NCI-H510A (cell line): ENCODE results near the gene MVD.

Experiments used
- DNase-seq: peaks from one replicate; lab custom pipeline; 2025; lab: John Stamatoyannopoulos, UW

The MVD gene

DNA sequence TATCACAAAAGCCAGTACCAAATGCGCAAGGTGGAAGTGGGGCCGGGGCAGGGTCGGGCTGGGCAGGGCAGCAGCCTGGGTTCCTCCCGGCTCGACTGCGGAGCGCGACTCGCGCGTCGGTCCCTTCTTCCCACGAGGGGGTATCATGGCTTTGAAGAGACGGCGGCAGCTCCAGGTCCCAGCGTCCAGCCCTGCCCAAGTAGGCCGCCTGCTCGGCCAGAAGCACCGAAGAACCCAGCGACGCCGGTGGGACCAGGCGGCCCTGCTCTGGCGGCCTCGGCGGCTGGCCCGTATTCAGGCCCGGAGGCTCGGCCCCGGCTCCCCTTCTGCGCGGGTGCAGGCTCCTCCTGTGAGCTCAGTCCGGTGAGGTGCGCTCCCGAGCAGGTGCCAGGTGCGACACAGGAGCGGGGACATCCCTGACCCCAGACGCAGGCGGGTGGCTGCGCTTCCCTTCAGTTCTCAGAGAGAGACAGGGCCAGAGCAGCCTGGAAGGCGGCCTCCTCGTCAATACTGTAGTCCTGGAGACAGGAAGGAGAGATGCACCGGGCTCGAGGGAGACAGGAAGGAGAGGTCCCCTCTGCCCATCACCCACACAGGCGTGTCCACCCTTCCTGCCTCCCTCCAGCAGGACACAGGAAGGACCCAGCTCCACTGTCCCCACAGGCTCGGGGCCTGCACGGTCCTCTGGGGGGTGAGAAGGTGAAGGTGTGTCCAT, 34.4 kb upstream of the MVD start:
- DNase-seq: no peak

DNA sequence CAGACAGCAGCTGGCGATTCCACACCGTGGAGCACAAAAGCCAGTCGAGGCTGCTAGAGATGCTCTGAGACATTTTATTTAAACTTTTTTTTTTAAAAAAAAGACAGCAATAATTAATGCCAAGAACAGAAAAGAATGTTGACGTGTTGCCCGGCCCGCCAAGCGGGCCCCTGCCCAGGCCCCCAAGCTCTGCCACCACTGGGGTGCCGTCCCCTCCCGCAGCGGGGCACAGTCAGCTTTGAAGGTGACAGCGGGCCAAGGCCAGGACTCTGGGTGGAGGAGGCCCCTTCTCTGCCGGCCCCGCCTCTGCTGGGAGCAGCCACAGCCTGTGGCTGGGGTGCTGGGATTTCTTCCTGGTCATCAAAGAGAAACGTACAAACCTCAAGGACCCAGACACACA, 33.5 kb upstream of the MVD start:
- no peak for DNase-seq

DNA sequence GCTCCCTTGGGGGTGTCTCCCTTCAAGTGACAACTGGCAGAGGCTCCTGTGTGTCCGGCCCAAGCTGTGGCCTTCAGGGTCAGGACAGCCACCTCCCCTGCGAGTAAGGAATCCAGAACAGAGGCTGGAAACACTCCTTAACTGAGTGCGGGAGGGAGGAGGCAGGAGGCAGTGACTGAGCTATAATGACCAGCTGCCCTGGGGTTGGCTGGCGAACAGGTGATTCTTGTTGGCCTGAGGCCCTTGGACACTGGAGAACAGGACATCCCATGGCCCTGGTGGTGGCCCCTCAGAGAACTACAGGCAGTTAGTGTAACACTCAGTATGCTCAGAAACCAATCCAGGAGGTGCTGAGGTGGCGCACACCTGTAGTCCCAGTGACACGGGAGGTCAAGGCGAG, 32.9 kb upstream of the MVD start:
- DNase-seq: no peak

DNA sequence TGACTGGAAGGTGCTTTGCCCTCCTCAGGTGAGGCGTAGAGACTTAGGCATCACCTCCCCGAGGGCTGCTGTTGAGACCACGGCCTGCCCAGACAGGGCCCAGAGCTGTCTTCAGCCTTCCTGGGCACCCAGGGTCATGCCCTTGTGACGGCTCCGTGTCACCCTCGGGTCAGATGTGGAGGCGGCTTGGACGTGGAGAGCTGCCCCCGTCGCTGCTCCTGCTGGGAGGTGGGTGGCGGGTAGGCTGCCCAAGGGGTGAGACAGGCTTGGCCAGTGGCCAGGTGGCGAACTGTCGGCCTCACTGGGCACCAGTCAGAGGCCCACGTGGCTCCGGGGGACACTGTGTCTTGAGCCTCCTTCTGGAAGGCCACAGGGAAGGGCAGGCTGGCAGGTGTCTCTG, 32.3 kb upstream of the MVD start:
- DNase-seq: no peak

DNA sequence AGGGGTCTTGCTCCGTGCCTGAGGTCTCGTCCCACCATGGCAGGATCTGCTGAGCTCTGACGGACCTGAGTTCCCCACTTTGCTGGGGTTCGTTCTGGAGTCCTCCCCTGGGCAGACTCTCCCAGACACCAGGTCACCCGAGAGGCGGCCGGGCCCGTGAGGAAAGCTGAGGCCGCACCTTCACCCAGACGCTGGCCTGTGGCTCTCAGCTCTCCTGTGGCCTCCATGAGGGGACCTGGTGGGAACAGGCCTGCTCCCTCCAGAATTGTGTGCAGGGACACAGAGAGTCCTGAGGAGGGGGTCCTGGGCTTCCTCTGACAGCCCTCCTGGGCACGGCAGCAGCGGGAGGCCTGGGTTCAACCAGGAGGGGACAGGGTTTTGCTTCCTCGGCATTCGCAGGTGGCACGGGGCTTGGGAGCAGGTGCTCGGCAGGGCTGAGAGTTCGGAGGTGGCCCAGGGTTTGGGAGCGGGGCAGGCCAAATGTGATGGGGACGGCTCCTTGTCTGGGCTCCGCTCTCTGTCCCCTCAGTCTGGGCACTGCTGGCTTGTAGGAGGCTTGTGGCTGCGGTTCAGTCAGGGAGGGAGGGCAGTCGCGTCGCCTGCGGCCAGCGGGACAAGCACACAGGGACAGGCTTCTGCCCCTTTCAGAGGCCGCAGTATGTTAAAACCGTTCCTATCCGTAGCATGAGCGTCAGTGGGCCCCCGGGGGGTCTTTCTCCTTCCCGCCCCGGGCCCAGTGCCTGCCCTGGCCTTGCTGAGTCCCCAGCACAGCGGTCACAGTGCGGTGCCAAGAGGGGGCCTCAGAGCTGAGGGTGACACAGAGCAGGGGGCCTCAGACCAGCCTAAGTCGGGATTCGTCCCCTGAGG, 31.6 kb upstream of the MVD start:
- no peak for DNase-seq

DNA sequence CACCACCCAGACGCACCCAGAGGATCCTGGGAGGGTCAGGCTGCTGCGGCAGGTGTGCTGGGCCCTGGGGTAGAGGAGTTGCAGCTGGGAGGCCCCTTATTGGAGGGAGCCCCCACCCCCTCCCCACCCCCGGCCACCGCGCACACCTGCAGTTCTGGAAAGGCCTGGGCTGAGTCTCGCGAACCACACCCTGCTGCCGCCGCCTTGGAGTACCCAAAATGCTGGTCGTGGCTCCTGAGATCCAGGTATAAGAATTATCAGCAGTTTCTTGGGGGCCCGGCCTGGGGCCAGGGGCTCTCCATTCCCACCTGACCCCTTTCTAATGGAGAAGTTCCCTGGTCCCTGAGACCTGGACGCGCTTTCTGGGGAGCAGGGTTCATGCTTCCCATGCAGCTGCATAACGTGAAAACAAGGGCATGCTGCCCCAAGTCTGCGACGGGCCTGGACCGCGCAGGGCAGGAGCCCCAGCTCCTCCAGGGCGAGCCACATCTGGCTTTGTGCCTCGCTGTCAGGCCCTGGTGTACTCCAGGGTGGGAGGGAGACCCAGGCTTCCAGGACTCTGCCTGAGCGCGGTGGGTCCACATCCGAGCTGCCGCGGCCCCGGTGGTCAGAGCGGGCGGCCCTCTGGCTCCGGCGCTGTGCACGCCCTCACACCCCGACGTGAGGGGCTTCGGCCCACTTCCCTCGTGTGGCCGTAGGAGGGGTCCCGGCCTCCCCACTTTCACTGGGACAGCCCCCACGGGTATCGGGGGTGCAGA, 30.7 kb upstream of the MVD start:
- DNase-seq: no peak

DNA sequence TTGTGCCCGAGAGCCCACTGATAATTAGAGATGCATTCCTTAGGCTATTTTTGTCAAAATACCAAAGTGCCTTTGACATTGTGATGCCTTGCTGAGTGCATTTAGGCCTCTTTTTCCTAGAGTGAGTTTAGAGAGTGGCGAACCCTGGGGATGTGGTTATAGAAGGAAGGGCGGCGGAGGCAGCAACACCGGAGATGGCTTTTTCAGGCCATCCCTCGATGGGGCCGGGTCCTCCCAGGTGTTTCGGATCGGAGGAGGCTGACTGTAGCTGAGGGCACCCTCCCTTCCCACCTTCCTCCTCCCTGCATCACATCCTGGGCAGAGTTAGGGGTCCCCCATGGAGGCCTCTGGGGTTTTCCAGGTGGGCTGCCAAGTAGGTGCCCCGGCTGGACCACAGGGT, 30.0 kb upstream of the MVD start:
- no peak for DNase-seq

DNA sequence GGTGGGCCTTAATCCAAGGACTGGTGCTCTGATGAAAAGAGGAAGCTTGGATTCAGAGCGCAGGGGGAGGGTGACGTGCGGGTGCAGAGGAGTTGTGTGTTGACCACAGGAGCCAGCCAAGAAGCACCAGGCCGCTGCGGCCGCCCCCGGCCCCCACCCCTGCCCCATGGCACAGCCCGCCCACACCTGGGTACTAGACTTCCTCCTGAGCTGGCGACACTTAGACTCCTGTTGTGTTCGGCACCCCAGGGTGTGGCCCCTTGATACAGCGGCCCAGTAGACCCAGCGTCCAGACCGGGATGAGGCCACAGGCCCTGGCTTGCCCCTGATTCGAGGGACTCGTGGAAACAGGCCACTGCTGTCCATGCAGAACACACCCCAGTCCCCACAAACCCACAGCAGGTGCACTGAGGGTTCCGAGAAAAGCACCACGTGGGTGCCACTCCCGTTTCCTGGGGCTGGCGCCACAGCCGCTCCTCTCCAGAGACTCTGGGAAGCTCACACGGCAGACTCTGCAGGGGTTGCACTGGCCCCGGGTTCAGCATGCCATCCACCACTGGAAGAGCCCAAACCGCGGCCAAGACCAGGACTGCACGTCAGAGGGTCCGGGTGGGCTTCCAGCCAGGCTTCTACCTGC, 29.2 kb upstream of the MVD start:
- no peak for DNase-seq

DNA sequence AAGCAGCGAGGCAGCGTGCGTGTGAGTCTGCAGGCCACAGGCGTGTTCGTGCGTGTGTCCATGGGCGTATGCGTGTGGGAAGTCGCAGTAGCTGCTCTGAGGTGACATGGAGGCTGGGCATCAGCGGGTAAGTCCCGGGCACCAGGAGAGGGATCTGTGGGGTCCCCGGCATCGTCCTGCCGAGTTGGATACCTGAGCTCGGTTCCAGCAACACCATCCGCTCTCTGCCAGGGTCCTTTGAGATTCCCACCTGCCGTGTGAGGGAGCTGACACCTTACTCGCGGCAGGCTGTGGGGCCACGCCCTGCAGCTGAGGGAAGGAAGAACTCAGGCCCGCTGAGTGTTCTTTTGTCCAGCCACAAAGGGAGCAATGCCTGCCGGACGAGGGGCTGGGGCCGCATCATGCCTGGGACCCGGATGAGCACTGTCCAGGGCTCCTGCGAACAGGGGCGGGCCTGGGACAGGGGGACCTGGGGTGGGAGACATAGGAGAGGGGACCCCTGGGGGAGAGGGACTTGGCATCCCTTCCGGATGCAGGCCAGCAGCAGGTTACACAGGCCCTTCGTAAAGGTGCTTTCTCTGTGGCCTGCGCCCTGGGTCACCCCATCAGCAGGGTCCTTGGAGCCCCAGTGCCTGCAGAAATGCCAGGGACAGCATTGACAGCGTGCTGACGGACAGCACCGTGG, 28.4 kb upstream of the MVD start:
- DNase-seq: no peak

DNA sequence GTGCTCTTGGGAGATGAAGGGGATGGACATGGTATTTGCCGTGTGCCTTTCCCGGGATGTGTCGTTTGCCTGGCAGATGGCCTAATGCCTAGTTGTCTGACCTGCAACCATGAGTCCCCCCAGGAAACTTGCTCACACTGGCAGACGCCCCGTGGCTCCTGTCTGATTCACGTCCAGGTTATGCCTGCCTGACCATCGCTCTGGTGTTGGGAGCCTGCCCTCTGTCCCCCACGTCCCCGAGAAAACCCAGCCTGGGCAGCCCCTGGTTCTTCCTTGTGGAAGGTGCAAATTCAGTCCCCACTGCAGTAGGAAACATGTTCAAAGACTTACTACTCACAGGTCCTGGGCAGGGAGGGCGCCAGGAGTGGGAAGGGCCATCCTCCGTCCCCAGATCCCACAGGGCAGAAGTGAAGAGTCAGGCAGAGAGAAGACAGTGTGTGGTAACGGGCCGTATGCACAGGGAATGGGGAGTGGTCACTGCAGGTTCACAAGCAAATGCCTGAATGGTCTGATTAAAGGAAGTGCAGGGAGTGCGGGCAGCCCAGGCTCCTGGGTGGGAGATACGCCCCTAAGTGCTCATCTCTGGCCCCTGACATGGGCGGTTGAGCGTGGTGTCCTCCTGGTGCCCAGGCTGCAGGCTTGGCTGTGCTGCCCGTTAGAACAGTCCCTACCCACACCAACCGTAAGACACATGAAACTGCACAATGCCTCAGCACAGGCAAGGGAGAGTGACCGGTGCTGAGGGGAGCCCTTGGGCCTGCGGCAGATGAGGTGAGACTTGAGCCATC, 27.6 kb upstream of the MVD start:
- no peak for DNase-seq

DNA sequence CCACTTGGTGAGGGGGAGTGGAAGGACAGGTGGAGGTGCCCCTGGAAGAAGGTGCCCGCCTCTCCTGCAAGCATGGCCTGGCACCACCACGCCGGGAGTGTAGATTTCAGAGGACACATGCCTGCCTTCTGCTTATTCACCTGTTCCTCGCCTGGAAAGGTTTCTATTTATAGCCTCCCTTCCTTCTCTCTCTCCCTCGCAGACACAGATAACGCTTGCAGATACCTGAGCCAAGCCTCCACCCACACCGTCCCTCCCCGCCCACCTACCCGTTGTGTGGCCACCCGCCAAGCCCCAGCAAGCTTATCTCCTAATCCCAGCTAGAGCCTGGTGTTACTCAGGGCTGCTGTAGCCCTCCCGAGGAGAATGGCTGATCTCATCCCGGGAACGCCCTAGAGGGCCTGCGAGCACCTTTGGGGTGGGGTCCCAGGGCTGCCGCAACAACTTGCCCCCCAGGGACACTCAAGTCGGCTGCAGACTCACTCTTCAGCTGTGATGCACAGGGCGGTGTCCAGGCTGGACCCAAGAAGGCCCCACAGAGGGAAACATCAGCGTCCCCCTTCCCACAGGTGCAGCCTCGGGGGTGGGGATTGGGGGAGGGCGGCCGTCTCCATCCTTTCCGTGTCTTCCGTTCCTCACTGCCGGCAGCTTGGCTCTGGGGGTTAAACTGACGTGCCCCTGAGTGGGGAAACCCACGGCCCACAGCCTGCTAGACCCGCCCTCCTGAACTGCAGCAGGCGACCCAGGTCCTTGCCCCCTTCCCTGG, 25.3 kb upstream of the MVD start:
- DNase-seq: peak; percentile 72

DNA sequence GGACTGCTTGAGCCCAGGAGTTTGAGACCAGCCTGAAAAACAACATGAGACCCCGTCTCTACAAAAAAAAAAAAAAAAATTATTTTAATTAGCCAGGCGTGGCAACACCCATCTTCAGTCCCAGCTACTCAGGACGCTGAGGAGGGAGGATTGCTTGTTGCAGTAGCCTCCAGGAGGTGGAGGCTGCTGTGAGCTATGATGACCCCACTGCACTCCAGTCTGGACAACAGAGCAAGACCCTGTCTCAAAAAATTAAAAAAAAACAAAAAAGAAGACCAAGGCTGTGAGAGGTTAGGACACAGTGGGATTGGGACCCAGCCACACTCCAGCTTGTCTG, 24.8 kb upstream of the MVD start:
- no peak for DNase-seq

DNA sequence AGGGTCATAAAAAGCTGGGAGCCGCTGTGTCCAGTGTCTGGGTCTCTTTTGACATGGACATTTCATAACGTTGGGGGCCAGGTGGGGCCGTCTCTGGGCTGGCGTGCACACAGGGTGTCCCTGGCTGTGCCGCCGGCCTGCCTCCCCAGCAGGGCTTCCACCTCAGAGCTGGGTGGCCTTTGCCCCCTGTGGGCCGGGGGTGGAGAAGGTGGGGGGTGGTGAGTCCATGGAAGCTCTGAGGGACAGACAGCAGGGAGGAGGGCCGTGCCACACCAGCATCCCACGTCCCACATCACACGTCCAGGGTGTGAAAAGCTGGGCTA, 24.3 kb upstream of the MVD start:
- DNase-seq: no peak

DNA sequence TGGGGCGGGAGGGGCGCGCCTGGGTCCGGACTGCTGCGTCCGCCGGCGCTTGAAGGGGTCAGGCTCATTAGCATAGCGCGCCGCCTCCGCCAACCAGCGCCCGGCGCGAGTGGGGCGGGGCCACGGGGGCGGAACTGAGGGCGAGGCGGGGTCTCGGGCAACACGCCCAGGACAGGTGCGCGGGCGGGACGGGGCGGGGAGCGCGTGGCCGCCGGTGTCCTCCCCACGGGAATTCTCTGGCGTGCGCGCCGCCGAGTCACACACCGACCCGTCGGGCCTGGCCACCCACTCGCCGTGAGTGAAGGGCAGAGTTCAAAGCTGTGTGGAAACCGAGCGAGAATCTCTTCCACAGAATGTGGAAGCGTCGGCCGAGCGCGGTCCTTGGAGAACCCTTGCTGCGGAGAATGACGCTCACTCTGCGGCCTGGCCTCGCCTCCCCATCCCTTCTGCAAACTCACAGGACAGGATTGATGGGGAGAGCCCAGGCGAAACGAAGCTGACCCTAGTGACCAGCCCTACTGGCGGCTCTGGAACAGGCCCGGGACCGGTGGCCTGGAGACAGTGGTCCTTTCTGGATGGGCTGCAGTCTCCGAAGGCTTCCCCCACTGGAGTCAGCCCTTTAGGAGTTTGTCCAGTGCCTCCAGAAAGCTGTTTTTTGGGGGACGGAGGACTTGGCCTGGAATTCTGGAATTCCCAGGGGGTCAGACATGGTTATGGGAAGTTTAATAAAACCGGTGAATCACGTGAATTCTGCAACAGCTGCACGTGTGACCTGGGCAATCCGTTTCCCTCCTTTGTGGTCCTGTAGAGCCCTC, 23.8 kb upstream of the MVD start, which contains the start of gene SNAI3:
Gene SNAI3 (minus strand): TSS at position 69 of the 815 bp plus-strand sequence. CDS start 101 bp downstream, outside the sequence.
- DNase-seq: peak; percentile 78

DNA sequence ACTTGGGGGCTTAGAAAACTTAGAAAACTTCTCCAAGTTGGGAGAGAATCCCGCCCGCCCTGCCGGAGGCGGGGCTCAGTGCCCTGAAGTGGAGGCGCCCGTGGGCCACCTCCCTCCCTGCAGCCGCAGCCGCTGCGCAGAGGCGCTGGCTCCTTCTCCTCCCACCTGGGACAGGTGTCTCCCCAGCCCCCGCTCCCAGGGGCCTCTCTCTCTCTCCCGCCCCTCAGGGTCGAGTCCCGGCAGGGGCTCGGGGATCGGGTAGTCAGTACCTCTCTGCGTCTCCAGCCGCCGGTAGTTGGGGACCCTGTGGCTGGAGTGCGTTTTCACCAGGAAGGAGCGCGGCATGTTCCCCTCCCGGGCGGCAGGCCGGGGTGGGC, 23.2 kb upstream of the MVD start:
- peak; percentile 61 for DNase-seq

DNA sequence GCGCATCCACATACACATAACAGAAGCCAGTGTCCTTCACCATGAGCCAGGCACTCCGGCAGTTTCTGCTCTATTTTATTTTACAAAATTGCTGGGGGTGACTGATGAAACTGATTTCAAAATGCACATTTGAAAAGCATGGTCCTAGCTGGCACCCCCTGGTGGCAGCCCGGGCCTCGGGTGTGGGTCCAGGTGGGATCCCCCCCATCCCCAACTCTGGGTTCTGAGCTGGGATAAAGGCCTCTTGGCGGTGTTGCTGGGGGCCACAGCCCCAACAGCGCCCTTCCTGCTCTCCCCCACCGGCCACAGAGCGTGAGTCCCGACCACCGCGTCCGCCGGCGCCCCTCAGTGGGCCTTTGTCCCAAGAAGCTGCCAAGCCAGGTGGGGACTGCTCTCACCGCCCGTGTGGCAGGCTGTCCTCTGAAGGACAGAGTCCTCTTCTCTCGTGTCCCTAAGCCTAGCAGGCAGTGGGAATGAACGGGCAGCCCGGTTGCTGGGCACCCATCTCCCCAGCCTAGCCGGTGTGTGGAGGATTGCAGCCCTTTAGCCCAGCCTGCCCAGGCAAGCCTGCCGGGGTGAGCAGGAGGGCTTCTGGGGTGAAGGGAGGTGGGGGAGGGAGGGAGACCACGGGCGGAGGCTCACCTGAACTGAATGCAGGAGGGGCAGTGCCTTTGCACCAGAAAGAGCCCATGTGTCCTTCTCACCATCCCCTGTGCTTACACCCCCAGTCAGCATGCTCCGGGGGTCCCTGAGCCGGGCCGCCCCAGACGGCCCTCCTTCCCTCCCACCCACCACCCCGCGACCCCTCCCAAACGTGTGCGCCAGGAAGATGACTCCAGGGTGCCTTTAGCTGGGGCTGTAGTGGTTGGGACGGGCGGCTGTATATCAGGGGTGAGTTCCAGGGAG, 22.5 kb upstream of the MVD start:
- no peak for DNase-seq

DNA sequence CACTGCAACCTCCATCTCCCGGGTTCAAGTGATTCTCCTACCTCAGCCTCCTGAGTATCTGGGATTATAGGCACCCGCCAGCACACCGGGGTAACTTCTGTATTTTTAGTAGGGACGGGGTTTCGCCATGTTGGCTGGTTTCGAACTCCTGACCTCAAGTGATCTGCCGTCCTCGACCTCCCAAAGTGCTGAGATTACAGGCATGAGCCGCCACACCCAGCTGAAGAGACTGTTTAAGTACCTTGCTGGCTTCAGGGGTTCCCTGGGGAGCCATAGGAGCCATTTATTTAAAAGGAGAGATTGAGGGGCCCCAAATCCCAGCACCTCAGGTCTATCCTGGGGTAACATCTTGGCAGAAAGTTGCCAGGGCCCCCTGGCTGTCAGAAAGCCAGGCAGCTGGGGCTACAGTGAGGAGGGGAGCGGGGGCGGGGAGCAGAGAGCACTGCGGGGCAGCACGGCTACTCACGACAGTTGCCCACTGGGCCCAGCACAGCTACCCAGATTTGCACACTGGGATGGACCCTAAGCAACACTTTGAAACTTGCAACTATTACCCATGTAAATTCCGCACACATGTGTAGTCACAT, 21.8 kb upstream of the MVD start:
- no peak for DNase-seq
